HG02970 (cell line): Measurements from ENCODE around the gene GOLT1B.

Experiments used
- ATAC-seq: cut with Tn5 transposase; IDR thresholded peaks from one replicate; pipeline ENCODE4 v1.9.1; 2021; ENCODE audit warnings: mild to moderate bottlenecking, moderate library complexity, moderate number of reproducible peaks; ENCODE audit not compliant: unreplicated experiment, low FRiP score

GOLT1B gene

GRCh38 chr12:21521541-21521940, 20.0 kb downstream of the GOLT1B start:
- no peak for ATAC-seq

DNA sequence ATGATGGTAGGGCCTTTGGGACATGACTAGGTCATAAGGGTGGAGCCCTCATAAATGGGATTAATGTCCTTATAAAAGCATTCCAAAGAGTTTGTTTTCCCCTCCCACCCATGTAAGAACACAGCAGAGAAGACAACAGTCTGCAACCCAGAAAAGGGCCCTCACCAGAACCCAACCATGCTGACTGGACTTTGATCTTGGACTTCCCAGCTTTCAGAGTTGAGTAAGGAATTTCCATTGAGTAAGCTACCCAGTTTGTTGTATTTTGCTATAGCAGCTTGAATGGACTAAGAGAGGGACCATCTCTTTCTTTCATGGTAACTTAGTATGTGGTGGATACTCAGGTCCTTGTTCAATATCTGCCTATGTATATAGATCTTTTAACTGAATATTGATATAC, 21.6 kb downstream of the GOLT1B start:
- no peak for ATAC-seq

DNA sequence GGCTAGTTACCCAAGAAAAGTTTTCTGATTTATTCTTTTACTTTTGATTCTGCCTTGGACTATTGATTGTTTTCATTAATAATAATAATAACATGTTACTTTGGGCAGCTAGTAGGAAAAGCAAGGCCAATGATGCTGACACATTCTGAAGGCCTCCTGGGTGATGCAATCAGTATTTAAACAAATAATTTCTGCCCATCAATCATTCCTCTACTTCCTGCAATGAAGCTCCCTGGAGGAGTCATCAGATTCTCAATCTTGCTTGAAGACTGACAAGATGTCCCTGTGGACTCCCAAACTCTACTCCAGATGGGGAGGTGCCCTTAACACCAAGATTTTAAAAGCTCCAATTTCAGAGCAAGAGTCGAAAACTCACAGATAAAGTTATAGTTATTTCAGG, 24.5 kb downstream of the GOLT1B start, which contains the start of gene SPX:
TSS of gene SPX (plus strand) at position 244 of the 400 bp plus-strand sequence. CDS start 177 bp downstream, outside the sequence.
- ATAC-seq = no peak

GRCh38 chr12:21526721-21527345, 25.2 kb downstream of the GOLT1B start:
- ATAC-seq = no peak

- peak; percentile 91 for ATAC-seq
Observed at GRCh38 chr12:21527451-21528180, 26.0 kb downstream of the GOLT1B start.

GRCh38 chr12:21528953-21529352, 27.4 kb downstream of the GOLT1B start:
- no peak for ATAC-seq

DNA sequence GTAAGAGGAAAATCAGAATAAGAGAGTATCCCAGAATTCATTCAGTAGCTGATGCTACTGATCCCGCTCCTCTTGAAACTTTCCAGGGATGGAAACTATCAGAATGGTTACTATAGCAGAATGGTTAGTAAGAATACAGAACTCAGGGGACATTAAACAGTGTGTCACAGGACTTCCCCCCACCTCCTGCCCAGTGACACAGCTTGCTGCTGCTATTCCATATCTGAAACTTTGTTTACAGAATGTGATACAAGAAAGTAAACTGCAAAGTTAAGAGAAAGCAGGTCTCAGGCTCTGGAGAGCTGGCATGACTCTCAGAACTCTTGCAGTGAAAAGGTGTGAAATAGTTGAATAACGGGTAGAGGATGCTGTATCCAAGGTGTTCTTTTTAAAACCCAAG, 27.9 kb downstream of the GOLT1B start:
- ATAC-seq = no peak

GRCh38 chr12:21538061-21538653, 36.6 kb downstream of the GOLT1B start:
- no peak for ATAC-seq

GRCh38 chr12:21539797-21540196, 38.2 kb downstream of the GOLT1B start:
- ATAC-seq = no peak

GRCh38 chr12:21541773-21542172, 40.2 kb downstream of the GOLT1B start:
- ATAC-seq = no peak

DNA sequence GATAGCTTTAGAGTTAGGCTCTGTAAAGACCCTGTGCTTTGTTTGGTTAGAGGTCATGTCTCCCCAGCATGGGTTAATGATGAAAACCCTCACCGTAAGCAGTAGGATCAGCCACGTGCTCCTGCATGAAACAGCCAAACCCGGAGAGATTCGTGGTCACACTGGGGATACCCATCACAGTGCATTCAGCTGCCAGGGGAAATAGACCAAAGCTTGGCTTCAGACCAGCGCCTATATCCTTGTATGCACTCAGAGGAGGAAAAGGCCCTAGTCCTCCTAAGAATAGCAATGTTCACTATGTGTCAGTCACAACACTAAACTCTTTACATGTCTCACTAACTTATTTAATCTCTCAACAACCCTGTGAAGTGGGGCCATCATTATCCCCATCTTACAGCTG, 40.8 kb downstream of the GOLT1B start:
- ATAC-seq = no peak

- ATAC-seq = no peak
Observed at GRCh38 chr12:21543151-21543550, 41.6 kb downstream of the GOLT1B start.

GRCh38 chr12:21545557-21545956, 44.0 kb downstream of the GOLT1B start:
- no peak for ATAC-seq

DNA sequence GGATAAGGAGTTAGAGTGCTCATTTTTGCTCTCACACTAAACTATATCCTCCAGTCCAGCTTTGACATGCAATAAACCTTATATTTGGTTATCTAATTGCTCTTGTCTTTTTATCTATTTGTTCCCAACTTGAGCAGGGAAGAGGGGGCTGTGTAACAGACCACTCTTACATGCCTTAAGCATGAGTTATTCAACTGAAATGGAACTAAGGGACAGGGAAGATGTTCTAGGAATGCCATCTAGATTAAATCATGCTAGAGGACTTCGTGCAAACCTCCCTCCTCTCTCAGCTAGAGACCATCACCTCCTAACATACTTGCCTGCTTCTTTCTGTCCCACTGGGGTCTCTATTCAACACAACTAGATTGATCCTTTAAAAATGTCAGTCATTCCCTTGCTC, 45.1 kb downstream of the GOLT1B start:
- ATAC-seq = no peak

DNA sequence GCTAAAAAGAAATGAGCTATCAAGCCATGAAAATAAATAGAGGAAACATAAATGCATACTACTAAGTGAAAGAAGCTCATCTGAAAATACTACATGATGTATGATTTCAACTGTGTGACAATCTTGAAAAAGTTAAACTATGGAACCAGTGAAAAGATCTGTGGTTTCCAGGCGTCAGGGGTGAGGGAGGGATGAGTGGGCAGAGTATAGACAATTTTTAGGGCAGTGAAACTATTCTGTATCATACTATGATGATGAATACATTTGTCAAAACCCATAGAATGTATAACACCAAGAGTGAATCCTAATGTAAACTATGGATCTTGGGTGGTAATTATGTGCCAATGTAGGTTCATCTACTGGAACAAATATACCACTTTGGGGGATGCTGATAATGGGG, 45.8 kb downstream of the GOLT1B start:
- ATAC-seq = no peak

GRCh38 chr12:21551841-21552465, 50.4 kb downstream of the GOLT1B start:
- ATAC-seq = no peak

DNA sequence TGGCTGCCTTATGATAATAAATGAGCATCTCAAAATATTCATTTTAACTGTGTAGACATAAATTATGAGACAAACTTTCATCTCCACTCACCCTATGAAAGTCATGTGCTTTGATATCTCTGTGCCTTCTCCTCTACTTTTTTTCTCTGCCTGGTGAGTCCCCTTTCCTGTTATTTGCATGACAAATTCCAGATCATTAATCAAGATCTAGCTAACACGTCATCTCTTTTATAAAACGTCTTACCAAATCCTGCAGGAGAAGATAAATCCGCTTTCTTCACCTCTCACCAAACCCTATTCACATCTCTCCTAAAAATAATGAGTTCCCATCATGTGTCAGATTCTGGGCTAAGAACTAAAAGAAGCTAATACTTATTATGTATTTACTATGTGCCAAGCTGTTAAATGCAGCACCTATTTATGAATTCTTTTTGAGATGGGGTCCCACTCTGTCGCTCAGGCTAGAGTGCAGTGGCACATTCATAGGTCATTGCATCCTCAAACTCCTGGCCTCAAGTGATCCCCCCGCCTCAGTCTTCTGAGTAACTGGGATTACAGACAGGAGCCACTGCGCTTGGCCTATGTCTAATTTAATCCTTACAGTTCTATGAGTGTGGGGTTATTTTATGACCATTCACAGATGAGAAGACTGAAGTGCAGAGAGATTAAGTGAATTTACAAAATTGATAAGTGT, 51.2 kb downstream of the GOLT1B start:
- ATAC-seq = no peak

DNA sequence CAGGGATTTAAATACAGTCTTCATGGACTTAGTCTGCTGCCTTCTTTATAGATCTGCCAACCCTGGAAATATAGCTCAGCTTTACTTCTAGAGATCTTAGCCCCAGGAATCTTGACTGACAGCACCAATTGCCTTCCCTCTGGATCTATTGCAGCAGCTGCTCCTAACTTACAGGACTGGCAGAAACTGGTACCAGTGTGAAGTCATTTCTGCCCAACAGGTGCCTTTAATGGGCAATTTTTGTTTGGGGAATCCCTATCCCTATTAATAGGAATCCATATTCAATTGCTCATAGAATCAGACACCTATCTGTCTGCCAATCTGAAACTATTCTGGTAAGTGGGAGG, 51.7 kb downstream of the GOLT1B start:
- no peak for ATAC-seq

DNA sequence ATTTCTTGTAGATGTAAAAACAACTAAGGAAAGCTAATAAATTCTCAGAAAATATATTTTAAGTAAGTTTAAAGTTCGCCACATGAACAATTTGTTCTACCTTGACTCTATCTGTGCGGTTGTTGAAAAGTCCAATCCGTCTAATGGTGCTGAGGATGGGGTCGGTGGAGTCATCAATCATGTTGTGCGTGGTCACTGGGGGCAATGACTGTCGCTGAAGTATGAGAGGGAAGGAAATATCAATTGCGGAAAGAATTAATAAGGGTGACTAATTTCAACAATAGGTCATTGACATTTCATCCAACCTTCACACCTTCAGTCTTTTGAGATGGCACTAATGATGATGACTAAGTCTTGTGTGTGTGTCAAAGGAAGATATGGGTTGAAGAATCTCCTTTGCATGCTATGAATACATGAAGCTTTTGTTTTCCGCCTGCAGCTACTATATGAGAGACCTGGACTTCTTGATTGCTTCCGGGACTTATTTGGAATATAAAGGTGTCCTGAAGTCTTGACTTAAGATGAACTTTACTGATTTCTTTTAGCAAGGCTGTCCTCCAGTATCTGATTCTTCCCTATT, 56.6 kb downstream of the GOLT1B start:
- no peak for ATAC-seq

- ATAC-seq = no peak
Observed at GRCh38 chr12:21559855-21560569, 58.4 kb downstream of the GOLT1B start.
